Body of pancreas (tissue), 4 donors: ENCODE results near the gene TARBP1. TPM values are rescaled to one million over a fixed set of nuclear protein-coding genes. Genes with fewer than 3 reads are reported as not detected.

Source experiments
- ATAC-seq: fragments of 150-250 bp; one replicate; pipeline ENCODE4 v1.9.1; 2016
- DNase-seq, 4 donors: peaks; one replicate each; pipeline ENCODE4 v3.0.0-alpha.2; 2019
- H3K27ac ChIP-seq, 4 donors: fragments of 200-600 bp; sonication (generic); 1 replicate in 3 of 4; 2 replicates in 1 of 4; pipeline versions ENCODE4 v1.5.1 to v1.6.1; 2016 to 2019; ENCODE audit warnings: mild to moderate bottlenecking in 1 of 4, mixed read lengths in 1 of 4, moderate library complexity in 1 of 4
- H3K27me3 ChIP-seq, 2 donors: fragments of 200-600 bp; sonication (generic); one replicate each; pipeline ENCODE4 v1.6.0; 2016; ENCODE audit warnings: mild to moderate bottlenecking in 1 of 2
- H3K36me3 ChIP-seq, 2 donors: fragments of 200-600 bp; sonication (generic); replicated peaks in 1 of 2; 2 replicates each; pipeline ENCODE4 v1.5.1; 2016; ENCODE audit warnings: low read depth in 2 of 2; ENCODE audit not compliant: insufficient read depth in 1 of 2
- H3K4me1 ChIP-seq: fragments of 200-600 bp; sonication (generic); one replicate; pipeline ENCODE4 v1.6.0; 2016
- H3K4me3 ChIP-seq, 2 donors: fragments of 200-600 bp; sonication (generic); 1 replicate in 1 of 2; 2 replicates in 1 of 2; pipeline ENCODE4 v1.5.1; 2016 to 2019
- H3K9me3 ChIP-seq, 3 donors: fragments of 200-600 bp; sonication (generic); 1 replicate in 2 of 3; 2 replicates in 1 of 3; pipeline ENCODE4 v1.5.1; 2016
- CTCF ChIP-seq, 7 experiments: fragments of 450-650 bp in 4 of 7; fragments of 200-600 bp in 3 of 7; sonication (generic) in 3 of 7; IDR thresholded peaks; one replicate each; pipeline ENCODE4 v1.5.1; 2016 to 2019; ENCODE audit warnings: antibody characterized with exemption in 7 of 7
- POLR2A ChIP-seq, 3 donors: fragments of 450-650 bp; IDR thresholded peaks; one replicate each; pipeline ENCODE4 v1.6.1; 2016; ENCODE audit warnings: antibody characterized with exemption in 3 of 3, mild to moderate bottlenecking in 2 of 3
- WGBS, 2 donors: methylation state at CpG; one replicate each; pipeline ENCODE4 v1.1.5; 2017; 5-methylcytosine and 5-hydroxymethylcytosine counted together
- intact Hi-C: fragments of 100-400 bp; cut with DNase I; formaldehyde crosslinking; loops from one replicate; pipeline ENCODE4 v1.15.1; 2023
- total RNA-seq, 2 donors: library from RNA; depleted of rRNA; stranded (reverse); fragments of >200 nt; gene quantifications; one replicate each; pipeline ENCODE4 v1.1.0, GENCODE V29; 2016

The TARBP1 gene
- total RNA-seq, 2 donors from 2014 or later: 30.6 to 32.0 TPM

GRCh38 chr1:234484991-234485739 is 6.2 kb upstream of the TARBP1 start:
- H3K27me3 ChIP-seq: no peaks in the 10 kb centered on the region
- no peak overlapping the region for H3K27ac ChIP-seq
- TF ChIP-seq POLR2A (IDR thresholded peaks at IDR 0.05) (no peak), CTCF (IDR thresholded peaks at IDR 0.05) (no peak)
- no peak for DNase-seq
- H3K36me3 ChIP-seq: no peaks in the 10 kb centered on the region
- WGBS, 2 donors: 66 to 76% methylated on average over 17 of the region's 17 CpGs
- no peak for ATAC-seq
- H3K9me3 ChIP-seq: no peaks in the 10 kb centered on the region
- no peaks in the 10 kb centered on the region for H3K4me1 ChIP-seq
- intact Hi-C loops: no loop called here
- H3K4me3 ChIP-seq: no peak overlapping the region

- intact Hi-C loops: no loop called here
- no peak for DNase-seq
- Histone ChIP-seq H3K27ac (no peak overlapping the region), H3K4me3 (no peak overlapping the region), H3K36me3 (no peaks in the 10 kb centered on the region), H3K4me1 (peaks cover 4% of the 10 kb centered on the region), H3K27me3 (no peaks in the 10 kb centered on the region), H3K9me3 (no peaks in the 10 kb centered on the region)
- TF ChIP-seq POLR2A (IDR thresholded peaks at IDR 0.05): no peak
- TF ChIP-seq CTCF (IDR thresholded peaks at IDR 0.05): no peak
- WGBS, 2 donors: 45 to 60% methylated on average over 3 of the region's 3 CpGs
- no peak for ATAC-seq
Observed at GRCh38 chr1:234484218-234484617, 5.2 kb upstream of the TARBP1 start.

GRCh38 chr1:234481771-234482170 is 2.8 kb upstream of the TARBP1 start:
- 53 to 69% methylated on average over 5 of the region's 5 CpGs for WGBS, 2 donors
- no peak for ATAC-seq
- H3K4me3 ChIP-seq: no peak overlapping the region
- no peak overlapping the region for H3K27ac ChIP-seq
- H3K36me3 ChIP-seq: no peaks in the 10 kb centered on the region
- TF ChIP-seq CTCF (IDR thresholded peaks at IDR 0.05): no peak
- no peak for TF ChIP-seq POLR2A (IDR thresholded peaks at IDR 0.05)
- H3K27me3 ChIP-seq: no peaks in the 10 kb centered on the region
- no peaks in the 10 kb centered on the region for H3K9me3 ChIP-seq
- peaks cover 14% of the 10 kb centered on the region for H3K4me1 ChIP-seq
- intact Hi-C loops: no loop called here
- DNase-seq: no peak

GRCh38 chr1:234479866-234480265 is 887 bp upstream of the TARBP1 start:
- intact Hi-C loops: no loop called here
- no peaks in the 10 kb centered on the region for H3K27me3 ChIP-seq
- peaks cover 21% of the 10 kb centered on the region for H3K4me1 ChIP-seq
- H3K27ac ChIP-seq: no peak overlapping the region
- WGBS, 2 donors: 64 to 68% methylated on average over 2 of the region's 2 CpGs
- H3K36me3 ChIP-seq: no peaks in the 10 kb centered on the region
- no peak for ATAC-seq
- no peak overlapping the region for H3K4me3 ChIP-seq
- DNase-seq: no peak
- no peaks in the 10 kb centered on the region for H3K9me3 ChIP-seq
- TF ChIP-seq CTCF (IDR thresholded peaks at IDR 0.05) (no peak), POLR2A (IDR thresholded peaks at IDR 0.05) (no peak)

- Histone ChIP-seq H3K27me3 (no peaks in the 10 kb centered on the region), H3K27ac (peak overlapping the region in 3 of 4 donors; percentile 96 to 97 (median 96)), H3K36me3 (no peaks in the 10 kb centered on the region), H3K4me3 (peak overlapping the region in 1 of 2 donors; percentile 47), H3K9me3 (no peaks in the 10 kb centered on the region), H3K4me1 (peaks cover 21% of the 10 kb centered on the region)
- TF ChIP-seq CTCF (IDR thresholded peaks at IDR 0.05): no peak
- TF ChIP-seq POLR2A (IDR thresholded peaks at IDR 0.05): no peak
- DNase-seq: no peak
- intact Hi-C loops: no loop called here
- 8 to 13% methylated on average over 5 of the region's 5 CpGs for WGBS, 2 donors
- ATAC-seq: no peak
Observed at GRCh38 chr1:234479310-234479559, 256 bp upstream of the TARBP1 start.
